ENCODE data around the gene SPAG16. TPM values are rescaled to one million over a fixed set of nuclear protein-coding genes. Genes with fewer than 3 reads are reported as not detected.

SPAG16 gene
- total RNA-seq, 3 donors from 2014 or later: 25.3 to 42.0 (median 41.7) TPM

DNA sequence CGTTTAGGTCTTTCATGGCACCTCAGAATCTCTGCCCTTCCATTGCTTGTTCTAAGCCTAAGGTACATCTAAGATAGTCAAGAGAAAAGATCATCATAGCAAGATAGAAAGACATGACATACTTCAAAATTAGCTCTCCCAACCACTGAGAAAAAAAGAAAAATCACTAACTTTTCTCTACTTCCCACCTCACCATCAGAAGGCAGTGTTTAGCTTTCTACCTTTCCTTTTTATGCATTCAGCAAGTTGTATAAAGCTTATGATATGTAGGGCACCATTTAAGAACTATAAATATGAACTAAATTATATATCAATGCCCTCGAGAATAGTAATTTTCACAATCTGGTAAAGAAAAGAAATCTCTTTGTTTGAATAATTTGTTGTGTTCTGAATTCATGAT lies 794.8 kb downstream of the SPAG16 start:
- no peak overlapping the region for H3K27ac ChIP-seq
- no peaks in the 10 kb centered on the region for H3K4me1 ChIP-seq
- no peaks in the 10 kb centered on the region for H3K27me3 ChIP-seq
- intact Hi-C loops (cut with DNase I; ENCODE audit: low total_unique reads): no loop called here
- no peaks in the 10 kb centered on the region for H3K9me3 ChIP-seq
- TF ChIP-seq POLR2A (IDR thresholded peaks at IDR 0.05) (no peak), POLR2AphosphoS5 (IDR thresholded peaks at IDR 0.05) (no peak)
- TF ChIP-seq, protein P1, sequence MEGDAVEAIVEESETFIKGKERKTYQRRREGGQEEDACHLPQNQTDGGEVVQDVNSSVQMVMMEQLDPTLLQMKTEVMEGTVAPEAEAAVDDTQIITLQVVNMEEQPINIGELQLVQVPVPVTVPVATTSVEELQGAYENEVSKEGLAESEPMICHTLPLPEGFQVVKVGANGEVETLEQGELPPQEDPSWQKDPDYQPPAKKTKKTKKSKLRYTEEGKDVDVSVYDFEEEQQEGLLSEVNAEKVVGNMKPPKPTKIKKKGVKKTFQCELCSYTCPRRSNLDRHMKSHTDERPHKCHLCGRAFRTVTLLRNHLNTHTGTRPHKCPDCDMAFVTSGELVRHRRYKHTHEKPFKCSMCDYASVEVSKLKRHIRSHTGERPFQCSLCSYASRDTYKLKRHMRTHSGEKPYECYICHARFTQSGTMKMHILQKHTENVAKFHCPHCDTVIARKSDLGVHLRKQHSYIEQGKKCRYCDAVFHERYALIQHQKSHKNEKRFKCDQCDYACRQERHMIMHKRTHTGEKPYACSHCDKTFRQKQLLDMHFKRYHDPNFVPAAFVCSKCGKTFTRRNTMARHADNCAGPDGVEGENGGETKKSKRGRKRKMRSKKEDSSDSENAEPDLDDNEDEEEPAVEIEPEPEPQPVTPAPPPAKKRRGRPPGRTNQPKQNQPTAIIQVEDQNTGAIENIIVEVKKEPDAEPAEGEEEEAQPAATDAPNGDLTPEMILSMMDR (IDR thresholded peaks at IDR 0.05): no peak
- no peak overlapping the region for H3K4me3 ChIP-seq
- no peaks in the 10 kb centered on the region for H3K36me3 ChIP-seq
- no peak for DNase-seq (ENCODE audit: low spot score in 2 of 2)

DNA sequence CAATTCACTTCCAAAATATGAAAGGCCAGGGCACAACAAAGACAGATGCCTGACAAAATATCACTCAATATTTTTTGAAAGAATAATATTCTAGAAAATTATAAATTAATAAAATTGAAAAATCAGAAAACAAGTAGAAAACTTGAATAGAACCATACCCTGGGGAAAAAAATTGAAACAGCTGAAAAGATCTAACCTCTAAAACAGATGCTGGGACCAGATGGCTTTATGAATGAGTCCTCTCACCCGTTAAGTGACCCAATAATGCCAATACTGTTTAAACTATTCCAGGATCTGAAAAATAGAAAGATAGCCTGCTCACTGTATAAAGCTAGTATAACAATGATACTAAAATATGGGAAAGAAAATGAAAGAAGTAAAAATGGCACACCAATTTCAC lies 804.3 kb downstream of the SPAG16 start:
- intact Hi-C loops (cut with DNase I; ENCODE audit: low total_unique reads): no loop called here
- H3K27ac ChIP-seq: no peak overlapping the region
- no peaks in the 10 kb centered on the region for H3K9me3 ChIP-seq
- no peaks in the 10 kb centered on the region for H3K27me3 ChIP-seq
- H3K4me1 ChIP-seq: no peaks in the 10 kb centered on the region
- DNase-seq (ENCODE audit: low spot score in 2 of 2): no peak
- no peaks in the 10 kb centered on the region for H3K36me3 ChIP-seq
- TF ChIP-seq POLR2AphosphoS5 (IDR thresholded peaks at IDR 0.05): no peak
- no peak for TF ChIP-seq POLR2A (IDR thresholded peaks at IDR 0.05)
- TF ChIP-seq, protein P1 (IDR thresholded peaks at IDR 0.05): no peak
- no peak overlapping the region for H3K4me3 ChIP-seq

DNA sequence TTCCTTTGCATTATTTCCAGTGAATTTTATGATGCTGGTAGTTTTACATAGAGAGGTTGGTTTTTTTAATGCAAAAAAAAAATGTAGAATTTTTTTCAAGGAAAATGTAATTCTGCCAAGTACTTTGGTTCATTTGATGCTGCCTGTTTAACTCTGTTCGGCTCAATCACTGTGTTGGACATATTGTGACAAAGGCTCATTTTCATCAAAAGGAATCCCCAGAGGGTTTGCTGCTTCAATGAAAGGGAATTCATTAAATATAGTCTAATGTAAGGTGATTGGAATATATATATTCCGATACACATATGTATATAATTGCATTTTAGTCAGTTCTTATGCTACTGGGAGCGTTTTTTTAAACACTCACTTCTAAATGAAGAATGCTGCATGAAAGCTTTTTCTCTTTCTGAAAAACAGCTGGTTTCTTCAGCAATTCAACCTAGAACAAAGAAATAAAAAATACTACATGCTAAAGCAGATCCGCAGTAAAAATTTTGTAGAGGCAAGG lies 812.0 kb downstream of the SPAG16 start:
- Histone ChIP-seq H3K36me3 (no peaks in the 10 kb centered on the region), H3K4me1 (no peaks in the 10 kb centered on the region), H3K27me3 (no peaks in the 10 kb centered on the region), H3K9me3 (no peaks in the 10 kb centered on the region), H3K4me3 (no peak overlapping the region), H3K27ac (no peak overlapping the region)
- intact Hi-C loops (cut with DNase I; ENCODE audit: low total_unique reads): no loop called here
- no peak for TF ChIP-seq POLR2A (IDR thresholded peaks at IDR 0.05)
- TF ChIP-seq POLR2AphosphoS5 (IDR thresholded peaks at IDR 0.05): no peak
- TF ChIP-seq, protein P1 (IDR thresholded peaks at IDR 0.05): no peak
- DNase-seq (ENCODE audit: low spot score in 2 of 2): no peak

DNA sequence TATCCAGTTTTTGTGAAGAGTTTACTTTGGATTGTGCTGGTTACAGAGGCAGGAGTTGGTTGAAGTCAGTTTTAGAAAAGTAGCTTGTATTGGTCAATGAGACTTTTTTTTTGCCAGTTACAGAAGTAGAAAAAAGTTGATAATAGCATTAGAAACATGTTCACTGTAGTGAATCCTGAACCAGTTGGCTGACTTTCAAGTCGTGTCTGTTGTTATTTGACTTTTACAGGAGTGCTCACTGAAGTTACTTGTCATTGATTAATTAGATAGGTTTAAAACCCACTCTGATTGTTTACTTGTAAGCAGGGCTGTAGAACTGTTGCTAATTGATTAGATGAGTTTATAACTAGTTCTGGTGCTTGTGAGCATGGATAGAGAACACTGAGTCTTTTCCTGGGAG lies 814.5 kb downstream of the SPAG16 start:
- no peaks in the 10 kb centered on the region for H3K27me3 ChIP-seq
- TF ChIP-seq POLR2A (IDR thresholded peaks at IDR 0.05) (no peak), POLR2AphosphoS5 (IDR thresholded peaks at IDR 0.05) (no peak)
- TF ChIP-seq, protein P1 (IDR thresholded peaks at IDR 0.05): no peak
- no peaks in the 10 kb centered on the region for H3K36me3 ChIP-seq
- no peaks in the 10 kb centered on the region for H3K4me1 ChIP-seq
- intact Hi-C loops (cut with DNase I; ENCODE audit: low total_unique reads): no loop called here
- no peak for DNase-seq (ENCODE audit: low spot score in 2 of 2)
- no peak overlapping the region for H3K4me3 ChIP-seq
- H3K27ac ChIP-seq: no peak overlapping the region
- no peaks in the 10 kb centered on the region for H3K9me3 ChIP-seq

DNA sequence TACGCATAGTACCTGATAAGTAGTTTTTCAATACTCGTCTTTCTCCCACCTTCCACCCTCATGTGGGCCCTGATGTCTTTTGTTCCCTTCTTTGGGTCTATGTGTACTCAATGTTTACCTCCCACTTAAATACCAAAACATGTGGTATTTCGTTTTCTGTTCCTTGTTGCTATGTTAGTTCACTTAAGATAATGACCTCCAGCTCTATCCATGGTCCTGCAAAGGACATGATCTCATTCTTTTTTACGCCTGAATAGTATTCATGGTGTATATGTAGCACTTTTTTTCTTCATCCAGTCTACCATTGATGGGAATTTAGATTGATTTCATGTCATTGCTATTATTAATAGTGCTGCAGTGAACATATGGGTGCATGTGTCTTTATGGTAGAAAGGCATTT lies 816.2 kb downstream of the SPAG16 start:
- DNase-seq (ENCODE audit: low spot score in 2 of 2): no peak
- no peaks in the 10 kb centered on the region for H3K36me3 ChIP-seq
- intact Hi-C loops (cut with DNase I; ENCODE audit: low total_unique reads): no loop called here
- H3K9me3 ChIP-seq: no peaks in the 10 kb centered on the region
- H3K27ac ChIP-seq: no peak overlapping the region
- no peak overlapping the region for H3K4me3 ChIP-seq
- TF ChIP-seq POLR2A (IDR thresholded peaks at IDR 0.05): no peak
- no peak for TF ChIP-seq POLR2AphosphoS5 (IDR thresholded peaks at IDR 0.05)
- TF ChIP-seq, protein P1 (IDR thresholded peaks at IDR 0.05): no peak
- no peaks in the 10 kb centered on the region for H3K4me1 ChIP-seq
- no peaks in the 10 kb centered on the region for H3K27me3 ChIP-seq

Data from breast epithelium (tissue), 4 donors.